Body of pancreas (tissue), 4 donors: Measurements from ENCODE around the gene KMT2C. TPM values are rescaled to one million over a fixed set of nuclear protein-coding genes. Genes with fewer than 3 reads are reported as not detected.
A peak's percentile ranks its signal among the peaks of the same experiment; 100 is the strongest.

Source experiments
- ATAC-seq: fragments of 150-250 bp; one replicate; pipeline ENCODE4 v1.9.1; 2016
- DNase-seq, 4 donors: peaks; one replicate each; pipeline ENCODE4 v3.0.0-alpha.2; 2019
- H3K27ac ChIP-seq, 4 donors: fragments of 200-600 bp; sonication (generic); 1 replicate in 3 of 4; 2 replicates in 1 of 4; pipeline versions ENCODE4 v1.5.1 to v1.6.1; 2016 to 2019; ENCODE audit warnings: mild to moderate bottlenecking in 1 of 4, mixed read lengths in 1 of 4, moderate library complexity in 1 of 4
- H3K27me3 ChIP-seq, 2 donors: fragments of 200-600 bp; sonication (generic); one replicate each; pipeline ENCODE4 v1.6.0; 2016; ENCODE audit warnings: mild to moderate bottlenecking in 1 of 2
- H3K36me3 ChIP-seq, 2 donors: fragments of 200-600 bp; sonication (generic); replicated peaks in 1 of 2; 2 replicates each; pipeline ENCODE4 v1.5.1; 2016; ENCODE audit warnings: low read depth in 2 of 2; ENCODE audit not compliant: insufficient read depth in 1 of 2
- H3K4me1 ChIP-seq: fragments of 200-600 bp; sonication (generic); one replicate; pipeline ENCODE4 v1.6.0; 2016
- H3K4me3 ChIP-seq, 2 donors: fragments of 200-600 bp; sonication (generic); 1 replicate in 1 of 2; 2 replicates in 1 of 2; pipeline ENCODE4 v1.5.1; 2016 to 2019
- H3K9me3 ChIP-seq, 3 donors: fragments of 200-600 bp; sonication (generic); 1 replicate in 2 of 3; 2 replicates in 1 of 3; pipeline ENCODE4 v1.5.1; 2016
- CTCF ChIP-seq, 7 experiments: fragments of 450-650 bp in 4 of 7; fragments of 200-600 bp in 3 of 7; sonication (generic) in 3 of 7; IDR thresholded peaks; one replicate each; pipeline ENCODE4 v1.5.1; 2016 to 2019; ENCODE audit warnings: antibody characterized with exemption in 7 of 7
- POLR2A ChIP-seq, 3 donors: fragments of 450-650 bp; IDR thresholded peaks; one replicate each; pipeline ENCODE4 v1.6.1; 2016; ENCODE audit warnings: antibody characterized with exemption in 3 of 3, mild to moderate bottlenecking in 2 of 3
- WGBS, 2 donors: methylation state at CpG; one replicate each; pipeline ENCODE4 v1.1.5; 2017; 5-methylcytosine and 5-hydroxymethylcytosine counted together
- intact Hi-C: fragments of 100-400 bp; cut with DNase I; formaldehyde crosslinking; loops from one replicate; pipeline ENCODE4 v1.15.1; 2023
- total RNA-seq, 2 donors: library from RNA; depleted of rRNA; stranded (reverse); fragments of >200 nt; gene quantifications; one replicate each; pipeline ENCODE4 v1.1.0, GENCODE V29; 2016

KMT2C gene
- total RNA-seq, 2 donors from 2014 or later: 58.9 to 71.5 TPM

GRCh38 chr7:152465119-152465387 is 29.2 kb upstream of the KMT2C start:
- no peaks in the 10 kb centered on the region for H3K36me3 ChIP-seq
- no peaks in the 10 kb centered on the region for H3K9me3 ChIP-seq
- H3K27ac ChIP-seq: peak overlapping the region; percentile 99 to 100 (median 100)
- H3K4me3 ChIP-seq: peak overlapping the region in 1 of 2 donors; percentile 82
- H3K27me3 ChIP-seq: no peaks in the 10 kb centered on the region
- TF ChIP-seq CTCF (IDR thresholded peaks at IDR 0.05): no peak
- TF ChIP-seq POLR2A (IDR thresholded peaks at IDR 0.05): no peak
- no peak for ATAC-seq
- 6 to 9% methylated on average over 4 of the region's 4 CpGs for WGBS, 2 donors
- intact Hi-C loops: no loop called here
- DNase-seq: no peak
- H3K4me1 ChIP-seq: peaks cover 22% of the 10 kb centered on the region

- intact Hi-C loops: no loop called here
- H3K36me3 ChIP-seq: no peaks in the 10 kb centered on the region
- H3K4me1 ChIP-seq: peaks cover 28% of the 10 kb centered on the region
- H3K27me3 ChIP-seq: no peaks in the 10 kb centered on the region
- no peak for TF ChIP-seq CTCF (IDR thresholded peaks at IDR 0.05)
- TF ChIP-seq POLR2A (IDR thresholded peaks at IDR 0.05): peak; percentile 79 to 88 (median 82)
- no peaks in the 10 kb centered on the region for H3K9me3 ChIP-seq
- WGBS, 2 donors: 0% methylated on average over 13 to 34 of the region's 91 CpGs
- peak overlapping the region; percentile 82 to 92 for H3K4me3 ChIP-seq
- peak overlapping the region; percentile 99 to 100 (median 100) for H3K27ac ChIP-seq
- ATAC-seq: peak; percentile 43
- DNase-seq: peak; percentile 75 to 78 (median 76)
These were observed 28.7 kb upstream of the KMT2C start for GRCh38 chr7:152464312-152465118.

- intact Hi-C loops: no loop called here
- TF ChIP-seq POLR2A (IDR thresholded peaks at IDR 0.05) (peak in 2 of 3 donors; percentile 18 to 97), CTCF (IDR thresholded peaks at IDR 0.05) (no peak)
These were observed 28.0 kb upstream of the KMT2C start for GRCh38 chr7:152463709-152464311.

GRCh38 chr7:152462995-152463708 is 27.3 kb upstream of the KMT2C start:
- H3K4me3 ChIP-seq: peak overlapping the region in 1 of 2 donors; percentile 42
- H3K4me1 ChIP-seq: peaks cover 32% of the 10 kb centered on the region
- no peak for DNase-seq
- TF ChIP-seq POLR2A (IDR thresholded peaks at IDR 0.05) (peak; percentile 47 to 94 (median 87)), CTCF (IDR thresholded peaks at IDR 0.05) (no peak)
- WGBS, 2 donors: 1% methylated on average over 25 to 26 of the region's 29 CpGs
- ATAC-seq: peak; percentile 3
- peak overlapping the region; percentile 74 to 94 (median 86) for H3K27ac ChIP-seq
- H3K27me3 ChIP-seq: no peaks in the 10 kb centered on the region
- H3K36me3 ChIP-seq: no peaks in the 10 kb centered on the region
- intact Hi-C loops: no loop called here
- no peaks in the 10 kb centered on the region for H3K9me3 ChIP-seq

More at GRCh38 chr7:152463709-152464311, 28.0 kb upstream of the KMT2C start:
- Histone ChIP-seq H3K9me3 (no peaks in the 10 kb centered on the region), H3K27ac (peak overlapping the region; percentile 99 to 100 (median 100)), H3K4me1 (peaks cover 32% of the 10 kb centered on the region), H3K27me3 (no peaks in the 10 kb centered on the region), H3K36me3 (no peaks in the 10 kb centered on the region), H3K4me3 (peak overlapping the region; percentile 82 to 92)
- 0 to 1% methylated on average over 4 to 37 of the region's 71 CpGs for WGBS, 2 donors
- ATAC-seq (peak; percentile 91), DNase-seq (peak; percentile 100)
